Activated T-cell treated with anti-CD3 and anti-CD28 coated beads, Interleukin-2, amount 50 U/mL, for 4 hours (primary cell): ENCODE measurements around the gene MPPED2. TPM values are rescaled to one million over a fixed set of nuclear protein-coding genes. Genes with fewer than 3 reads are reported as not detected.

Source experiments
- ATAC-seq, 2 donors: fragments of 200-7000 bp; cut with Tn5 transposase; one replicate each; pipeline ENCODE4 v1.10.0; 2021
- DNase-seq: peaks from one replicate; pipeline ENCODE4 v3.0.0-alpha.2; 2020
- H3K27me3 Mint-ChIP-seq: one replicate; pipeline ENCODE4 v1.8.0; 2021; ENCODE audit warnings: low read depth, mixed read lengths
- H3K36me3 Mint-ChIP-seq: one replicate; pipeline ENCODE4 v1.8.0; 2022; ENCODE audit warnings: mixed read lengths; ENCODE audit not compliant: insufficient read depth
- H3K4me1 Mint-ChIP-seq: one replicate; pipeline ENCODE4 v1.8.0; 2021; ENCODE audit warnings: low read depth, mixed read lengths
- H3K4me3 Mint-ChIP-seq: one replicate; pipeline ENCODE4 v1.8.0; 2021; ENCODE audit warnings: mild to moderate bottlenecking, moderate library complexity, mixed read lengths
- H3K9me3 Mint-ChIP-seq: one replicate; pipeline ENCODE4 v1.8.0; 2021; ENCODE audit warnings: mixed read lengths
- total RNA-seq, 3 donors: library from RNA; stranded (reverse); gene quantifications; one replicate each; pipeline ENCODE4 v1.2.1, GENCODE V29; 2021

Gene MPPED2
- total RNA-seq, 3 donors from 2014 or later = 0.05 to 0.38 (median 0.26) TPM

GRCh38 chr11:30471244-30471643, 114.9 kb downstream of the MPPED2 start:
- Mint-ChIP-seq H3K4me3 (no peak overlapping the region), H3K36me3 (no peaks in the 10 kb centered on the region), H3K9me3 (no peaks in the 10 kb centered on the region), H3K27me3 (peaks cover 2% of the 10 kb centered on the region), H3K4me1 (no peaks in the 10 kb centered on the region)
- ATAC-seq = no peak
- no peak for DNase-seq

- H3K36me3 Mint-ChIP-seq = no peaks in the 10 kb centered on the region
- ATAC-seq (no peak), DNase-seq (no peak)
- H3K9me3 Mint-ChIP-seq = no peaks in the 10 kb centered on the region
- H3K4me1 Mint-ChIP-seq = no peaks in the 10 kb centered on the region
- no peak overlapping the region for H3K4me3 Mint-ChIP-seq
- H3K27me3 Mint-ChIP-seq = peaks cover 2% of the 10 kb centered on the region
Measured at GRCh38 chr11:30468881-30469280, 117.3 kb downstream of the MPPED2 start.

- Mint-ChIP-seq H3K4me3 (no peak overlapping the region), H3K9me3 (no peaks in the 10 kb centered on the region), H3K27me3 (no peaks in the 10 kb centered on the region), H3K4me1 (no peaks in the 10 kb centered on the region), H3K36me3 (no peaks in the 10 kb centered on the region)
- ATAC-seq (no peak), DNase-seq (no peak)
Measured at GRCh38 chr11:30467176-30467575, 119.0 kb downstream of the MPPED2 start.

DNA sequence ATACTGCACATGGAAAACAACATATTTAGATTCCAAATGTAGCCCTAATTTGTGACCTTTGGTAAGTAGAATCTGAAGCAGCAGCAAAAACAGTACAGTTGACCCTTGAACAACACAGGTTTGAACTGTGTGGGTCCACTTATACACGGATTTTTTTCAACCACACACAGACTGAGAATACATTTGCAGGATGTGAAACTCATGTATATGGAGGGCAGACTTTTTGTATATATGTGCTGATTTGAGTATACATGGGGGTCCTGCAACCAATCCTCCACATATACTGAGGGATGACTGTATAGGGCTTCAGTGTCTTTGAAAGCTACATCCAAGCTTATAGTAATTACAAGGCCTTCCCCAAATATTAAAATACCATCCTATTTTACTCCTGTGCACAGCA, 120.5 kb downstream of the MPPED2 start:
- Mint-ChIP-seq H3K36me3 (no peaks in the 10 kb centered on the region), H3K4me1 (no peaks in the 10 kb centered on the region), H3K9me3 (no peaks in the 10 kb centered on the region), H3K27me3 (no peaks in the 10 kb centered on the region), H3K4me3 (no peak overlapping the region)
- no peak for ATAC-seq
- DNase-seq = no peak

DNA sequence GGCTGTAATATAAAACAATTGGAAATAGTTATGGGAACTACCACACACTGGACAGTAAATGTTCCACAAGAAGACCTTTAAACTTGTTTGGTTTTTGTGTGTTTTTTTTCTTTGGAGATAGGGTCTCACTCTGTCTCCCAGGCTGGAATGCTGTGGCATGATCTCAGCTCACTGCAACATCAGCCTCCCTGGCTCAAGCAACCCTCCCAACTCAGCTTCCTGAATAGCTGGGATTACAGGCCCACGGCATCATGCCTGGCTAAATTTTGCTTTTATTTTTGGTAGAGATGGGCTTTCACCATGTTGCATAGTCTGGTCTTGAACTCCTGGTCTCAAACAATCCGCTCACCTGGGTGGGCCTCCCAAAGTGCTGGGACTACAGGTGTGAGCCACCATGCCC, 121.0 kb downstream of the MPPED2 start:
- DNase-seq = no peak
- no peak overlapping the region for H3K4me3 Mint-ChIP-seq
- H3K4me1 Mint-ChIP-seq = no peaks in the 10 kb centered on the region
- no peak for ATAC-seq
- H3K27me3 Mint-ChIP-seq = no peaks in the 10 kb centered on the region
- H3K9me3 Mint-ChIP-seq = no peaks in the 10 kb centered on the region
- H3K36me3 Mint-ChIP-seq = no peaks in the 10 kb centered on the region

DNA sequence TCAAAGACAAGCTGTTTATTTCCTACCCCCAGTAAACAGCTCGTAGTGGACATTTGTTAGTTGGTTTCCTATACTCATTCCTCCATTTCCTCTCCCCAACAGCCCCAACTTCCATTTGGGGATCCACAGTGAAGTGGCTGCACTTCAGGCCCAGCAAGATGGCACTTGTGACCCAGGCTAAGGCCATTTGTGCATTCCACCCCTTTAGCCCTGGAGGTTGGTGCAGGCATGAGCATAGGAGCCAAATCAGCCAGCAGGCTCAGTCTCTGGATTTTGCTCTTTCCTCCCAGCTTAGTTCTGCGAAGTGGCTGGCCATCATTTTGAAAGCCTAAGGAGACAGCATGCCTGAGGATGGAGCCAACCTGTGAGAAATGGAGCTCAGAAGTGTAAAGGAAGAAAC, 122.9 kb downstream of the MPPED2 start:
- Mint-ChIP-seq H3K4me3 (no peak overlapping the region), H3K4me1 (no peaks in the 10 kb centered on the region), H3K9me3 (no peaks in the 10 kb centered on the region), H3K36me3 (no peaks in the 10 kb centered on the region), H3K27me3 (no peaks in the 10 kb centered on the region)
- DNase-seq = no peak
- ATAC-seq = no peak

- ATAC-seq = no peak
- DNase-seq = no peak
- no peaks in the 10 kb centered on the region for H3K4me1 Mint-ChIP-seq
- no peaks in the 10 kb centered on the region for H3K27me3 Mint-ChIP-seq
- no peak overlapping the region for H3K4me3 Mint-ChIP-seq
- H3K9me3 Mint-ChIP-seq = no peaks in the 10 kb centered on the region
- H3K36me3 Mint-ChIP-seq = no peaks in the 10 kb centered on the region
Measured at GRCh38 chr11:30462421-30462820, 123.7 kb downstream of the MPPED2 start.

GRCh38 chr11:30459821-30460220, 126.3 kb downstream of the MPPED2 start:
- H3K4me1 Mint-ChIP-seq = no peaks in the 10 kb centered on the region

GRCh38 chr11:30459306-30459705, 126.8 kb downstream of the MPPED2 start:
- Mint-ChIP-seq H3K9me3 (no peaks in the 10 kb centered on the region), H3K4me1 (no peaks in the 10 kb centered on the region), H3K4me3 (no peak overlapping the region), H3K36me3 (no peaks in the 10 kb centered on the region), H3K27me3 (no peaks in the 10 kb centered on the region)
- ATAC-seq = no peak
- DNase-seq = no peak

More at GRCh38 chr11:30459821-30460220, 126.3 kb downstream of the MPPED2 start:
- Mint-ChIP-seq H3K36me3 (no peaks in the 10 kb centered on the region), H3K9me3 (no peaks in the 10 kb centered on the region), H3K27me3 (no peaks in the 10 kb centered on the region), H3K4me3 (no peak overlapping the region)
- no peak for DNase-seq
- no peak for ATAC-seq

DNA sequence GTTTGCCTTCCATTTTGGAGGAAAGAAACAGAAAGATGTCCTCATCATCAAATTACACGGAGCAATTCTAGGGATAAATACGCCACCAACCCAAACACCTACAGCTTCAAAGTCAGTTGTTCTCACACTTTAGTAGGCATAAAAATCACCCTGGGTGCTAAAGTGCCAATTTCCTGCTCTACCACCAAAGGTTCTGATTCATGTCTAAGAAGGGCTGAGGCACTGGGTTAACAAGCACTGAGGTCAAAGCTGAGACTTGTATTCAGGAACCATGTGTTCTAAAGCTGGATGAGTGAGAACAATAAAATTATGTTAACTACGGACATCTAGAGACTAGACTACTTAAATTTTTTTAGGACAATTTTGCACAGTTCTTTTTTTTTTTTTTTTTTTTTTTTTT, 127.6 kb downstream of the MPPED2 start:
- no peaks in the 10 kb centered on the region for H3K4me1 Mint-ChIP-seq
- H3K36me3 Mint-ChIP-seq = no peaks in the 10 kb centered on the region
- H3K4me3 Mint-ChIP-seq = no peak overlapping the region
- no peaks in the 10 kb centered on the region for H3K9me3 Mint-ChIP-seq
- ATAC-seq (no peak), DNase-seq (no peak)
- no peaks in the 10 kb centered on the region for H3K27me3 Mint-ChIP-seq

GRCh38 chr11:30457087-30457486, 129.1 kb downstream of the MPPED2 start:
- DNase-seq (no peak), ATAC-seq (no peak)
- no peaks in the 10 kb centered on the region for H3K9me3 Mint-ChIP-seq
- H3K36me3 Mint-ChIP-seq = no peaks in the 10 kb centered on the region
- H3K27me3 Mint-ChIP-seq = peaks cover 1% of the 10 kb centered on the region
- H3K4me1 Mint-ChIP-seq = no peaks in the 10 kb centered on the region
- no peak overlapping the region for H3K4me3 Mint-ChIP-seq

GRCh38 chr11:30455025-30455424, 131.1 kb downstream of the MPPED2 start:
- no peak overlapping the region for H3K4me3 Mint-ChIP-seq
- peaks cover 2% of the 10 kb centered on the region for H3K27me3 Mint-ChIP-seq
- no peak for DNase-seq
- H3K4me1 Mint-ChIP-seq = no peaks in the 10 kb centered on the region
- H3K36me3 Mint-ChIP-seq = no peaks in the 10 kb centered on the region
- ATAC-seq = no peak
- no peaks in the 10 kb centered on the region for H3K9me3 Mint-ChIP-seq

DNA sequence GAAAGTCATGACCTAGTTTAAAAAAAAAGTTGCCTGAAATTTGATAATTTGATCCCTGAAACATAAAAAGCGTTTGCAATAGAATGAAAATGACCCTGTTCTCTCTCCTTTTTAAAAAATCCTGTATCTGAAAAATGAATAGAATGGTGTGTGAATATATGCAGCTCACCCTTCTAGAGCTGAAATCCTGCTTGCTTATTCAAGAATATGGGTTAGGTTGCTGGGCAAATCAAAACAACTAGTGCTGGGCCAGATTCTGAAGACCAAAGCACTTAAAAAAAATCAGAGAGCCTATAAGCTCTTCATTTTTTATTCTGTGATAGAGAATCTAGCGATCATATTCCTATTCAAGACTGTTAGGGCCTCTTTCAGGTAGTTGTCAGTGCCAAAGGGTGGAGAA, 131.6 kb downstream of the MPPED2 start:
- H3K4me1 Mint-ChIP-seq = no peaks in the 10 kb centered on the region
- H3K27me3 Mint-ChIP-seq = peaks cover 2% of the 10 kb centered on the region
- H3K9me3 Mint-ChIP-seq = no peaks in the 10 kb centered on the region
- H3K36me3 Mint-ChIP-seq = no peaks in the 10 kb centered on the region
- ATAC-seq = no peak
- no peak overlapping the region for H3K4me3 Mint-ChIP-seq
- DNase-seq = no peak

- peaks cover 2% of the 10 kb centered on the region for H3K27me3 Mint-ChIP-seq
- no peak overlapping the region for H3K4me3 Mint-ChIP-seq
- H3K9me3 Mint-ChIP-seq = no peaks in the 10 kb centered on the region
- H3K4me1 Mint-ChIP-seq = no peaks in the 10 kb centered on the region
- ATAC-seq = no peak
- H3K36me3 Mint-ChIP-seq = no peaks in the 10 kb centered on the region
- no peak for DNase-seq
Measured at GRCh38 chr11:30454111-30454510, 132.0 kb downstream of the MPPED2 start.

DNA sequence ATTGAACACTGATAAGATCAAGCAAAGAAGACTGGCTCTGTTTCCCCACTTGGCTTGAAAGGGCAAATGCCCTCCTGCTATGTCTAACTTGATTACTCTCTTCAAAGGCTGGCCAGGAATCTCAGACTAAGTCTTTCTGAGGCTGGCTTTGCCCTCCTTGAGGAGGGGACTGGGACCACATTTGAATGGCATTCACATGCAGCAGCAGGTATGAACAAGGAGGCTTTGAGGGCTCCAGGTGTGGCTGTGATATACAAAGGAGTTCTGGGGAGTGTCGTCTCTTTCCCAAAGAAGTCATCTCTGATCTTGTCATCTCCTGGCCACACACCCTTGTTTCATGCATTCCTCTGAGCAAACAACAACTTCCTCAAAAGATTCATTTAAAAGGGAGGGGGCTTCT, 132.4 kb downstream of the MPPED2 start:
- Mint-ChIP-seq H3K4me1 (no peaks in the 10 kb centered on the region), H3K36me3 (no peaks in the 10 kb centered on the region), H3K4me3 (no peak overlapping the region), H3K9me3 (no peaks in the 10 kb centered on the region), H3K27me3 (peaks cover 2% of the 10 kb centered on the region)
- ATAC-seq (no peak), DNase-seq (no peak)

DNA sequence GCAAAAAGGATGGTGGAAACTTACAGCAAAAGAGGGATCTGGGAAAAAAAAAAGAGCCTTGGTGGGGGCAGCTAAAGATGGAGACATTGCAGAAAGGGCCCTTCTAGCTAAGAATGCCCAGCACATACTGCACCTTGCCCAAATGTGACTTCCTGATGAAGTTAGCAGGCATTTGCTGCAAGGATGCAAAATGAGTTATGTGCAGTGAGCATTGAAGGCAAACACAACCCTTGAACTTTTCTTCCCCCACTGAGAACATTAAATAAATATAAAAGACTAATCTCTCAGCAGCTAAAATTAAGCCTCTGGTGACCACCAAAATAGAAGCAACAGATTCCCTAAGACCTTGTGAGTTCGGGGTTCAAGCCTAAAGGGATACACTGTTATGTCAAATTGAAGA, 133.3 kb downstream of the MPPED2 start:
- H3K36me3 Mint-ChIP-seq = no peaks in the 10 kb centered on the region
- H3K4me3 Mint-ChIP-seq = no peak overlapping the region
- H3K9me3 Mint-ChIP-seq = no peaks in the 10 kb centered on the region
- no peaks in the 10 kb centered on the region for H3K4me1 Mint-ChIP-seq
- ATAC-seq = no peak
- no peak for DNase-seq
- H3K27me3 Mint-ChIP-seq = peaks cover 2% of the 10 kb centered on the region
